Neural progenitor cell (in vitro differentiated cells): ENCODE data around the gene SCGN. TPM values are rescaled to one million over a fixed set of nuclear protein-coding genes. Genes with fewer than 3 reads are reported as not detected.

Experiments
- DNase-seq: peaks from one replicate; pipeline ENCODE4 v3.0.0-alpha.2; 2016; ENCODE audit warnings: low spot score
- H2AFZ ChIP-seq: fragments of 200-600 bp; sonication (generic); replicated peaks from 2 replicates; pipeline ENCODE4 v1.6.1; 2016; ENCODE audit warnings: antibody characterized with exemption
- H3F3A ChIP-seq: fragments of 200-600 bp; sonication (generic); 2 replicates; pipeline ENCODE4 v1.6.1; 2016; ENCODE audit warnings: antibody characterized with exemption, low read depth
- H3K27ac ChIP-seq: fragments of 200-600 bp; sonication (generic); 2 replicates; pipeline ENCODE4 v1.5.1; 2016; ENCODE audit warnings: mild to moderate bottlenecking
- H3K27me3 ChIP-seq: fragments of 200-600 bp; sonication (generic); 2 replicates; pipeline ENCODE4 v1.6.1; 2016; ENCODE audit warnings: mild to moderate bottlenecking, moderate library complexity
- H3K36me3 ChIP-seq: fragments of 200-600 bp; sonication (generic); 2 replicates; pipeline ENCODE4 v1.5.1; 2016
- H3K4me1 ChIP-seq: fragments of 200-600 bp; sonication (generic); 2 replicates; pipeline ENCODE4 v1.6.1; 2016; ENCODE audit warnings: mixed run types
- H3K4me2 ChIP-seq: fragments of 200-600 bp; sonication (generic); 2 replicates; pipeline ENCODE4 v1.6.1; 2016
- H3K4me3 ChIP-seq: fragments of 200-600 bp; sonication (generic); 2 replicates; pipeline ENCODE4 v1.5.1; 2016
- H3K79me2 ChIP-seq: fragments of 200-600 bp; sonication (generic); 2 replicates; pipeline ENCODE4 v1.6.1; 2016; ENCODE audit warnings: low read depth
- H3K9ac ChIP-seq: fragments of 200-600 bp; sonication (generic); 2 replicates; pipeline ENCODE4 v1.6.1; 2016
- H3K9me3 ChIP-seq: fragments of 200-600 bp; sonication (generic); 2 replicates; pipeline ENCODE4 v1.5.1; 2016; ENCODE audit warnings: low read depth
- H4K20me1 ChIP-seq: fragments of 200-600 bp; sonication (generic); 2 replicates; pipeline ENCODE4 v1.6.1; 2016; ENCODE audit warnings: low read depth
- H3K27ac Mint-ChIP-seq: 3 replicates; pipeline ENCODE4 v1.8.0; 2021; ENCODE audit warnings: mixed read lengths
- H3K27me3 Mint-ChIP-seq: 2 replicates; pipeline ENCODE4 v1.8.0; 2022; ENCODE audit warnings: low read depth, mild to moderate bottlenecking, inconsistent platforms, moderate library complexity, mixed read lengths; ENCODE audit not compliant: insufficient read depth
- H3K36me3 Mint-ChIP-seq: 3 replicates; pipeline ENCODE4 v1.8.0; 2021; ENCODE audit warnings: mixed read lengths
- H3K4me1 Mint-ChIP-seq: 3 replicates; pipeline ENCODE4 v1.8.0; 2021; ENCODE audit warnings: mixed read lengths
- H3K4me3 Mint-ChIP-seq: 3 replicates; pipeline ENCODE4 v1.8.0; 2021; ENCODE audit warnings: mild to moderate bottlenecking, moderate library complexity, mixed read lengths
- H3K9me3 Mint-ChIP-seq: 3 replicates; pipeline ENCODE4 v1.8.0; 2020; ENCODE audit warnings: mixed read lengths
- CTCF ChIP-seq: fragments of 200-600 bp; sonication (generic); IDR thresholded peaks from 2 replicates; pipeline ENCODE4 v1.5.1; 2017; ENCODE audit warnings: antibody characterized with exemption, mild to moderate bottlenecking
- EZH2 ChIP-seq: fragments of 200-600 bp; sonication (generic); IDR thresholded peaks from 2 replicates; pipeline ENCODE4 v1.6.1; 2017; ENCODE audit warnings: antibody characterized with exemption, mild to moderate bottlenecking, moderate library complexity
- EZH2phosphoT487 ChIP-seq: fragments of 200-600 bp; sonication (generic); IDR thresholded peaks from 2 replicates; pipeline ENCODE4 v1.6.1; 2017; ENCODE audit warnings: antibody characterized with exemption
- total RNA-seq: library from RNA; depleted of rRNA; stranded (reverse); fragments of >200 nt; gene quantifications from 2 replicates; pipeline ENCODE4 v1.2.3, GENCODE V29; 2015; ENCODE audit warnings: low replicate concordance

SCGN gene
- total RNA-seq, 1 donor from 2014 or later: not detected

- peaks cover 17% of the 10 kb centered on the region for H3K4me1 Mint-ChIP-seq
- Histone ChIP-seq H3K9ac (no peak overlapping the region), H3K79me2 (no peaks in the 10 kb centered on the region), H3F3A (peaks cover 14% of the 10 kb centered on the region), H3K4me1 (peaks cover 22% of the 10 kb centered on the region), H2AFZ (no peak overlapping the region), H3K4me2 (no peak overlapping the region), H3K36me3 (no peaks in the 10 kb centered on the region), H4K20me1 (no peaks in the 10 kb centered on the region), H3K9me3 (no peaks in the 10 kb centered on the region), H3K27ac (no peak overlapping the region), H3K27me3 (no peaks in the 10 kb centered on the region), H3K4me3 (no peak overlapping the region)
- DNase-seq: no peak
- no peak overlapping the region for H3K4me3 Mint-ChIP-seq
- no peaks in the 10 kb centered on the region for H3K9me3 Mint-ChIP-seq
- H3K36me3 Mint-ChIP-seq: no peaks in the 10 kb centered on the region
- no peak overlapping the region for H3K27ac Mint-ChIP-seq
- peaks cover 2% of the 10 kb centered on the region for H3K27me3 Mint-ChIP-seq
- TF ChIP-seq EZH2phosphoT487 (no peak), EZH2 (no peak), CTCF (no peak)
These were observed 38.0 kb downstream of the SCGN start for GRCh38 chr6:25689966-25690365.

- Mint-ChIP-seq H3K4me1 (peaks cover 17% of the 10 kb centered on the region), H3K9me3 (no peaks in the 10 kb centered on the region), H3K4me3 (no peak overlapping the region), H3K36me3 (no peaks in the 10 kb centered on the region), H3K27me3 (peaks cover 2% of the 10 kb centered on the region), H3K27ac (peak overlapping the region; percentile 58)
- Histone ChIP-seq H3F3A (peaks cover 14% of the 10 kb centered on the region), H3K27ac (peak overlapping the region; percentile 54), H4K20me1 (no peaks in the 10 kb centered on the region), H3K4me2 (peak overlapping the region; percentile 50), H3K79me2 (no peaks in the 10 kb centered on the region), H3K4me3 (no peak overlapping the region), H3K9ac (no peak overlapping the region), H2AFZ (no peak overlapping the region), H3K36me3 (no peaks in the 10 kb centered on the region), H3K4me1 (peaks cover 22% of the 10 kb centered on the region), H3K9me3 (no peaks in the 10 kb centered on the region), H3K27me3 (no peaks in the 10 kb centered on the region)
- TF ChIP-seq EZH2phosphoT487: no peak
- TF ChIP-seq EZH2: no peak
- no peak for TF ChIP-seq CTCF
- peak; percentile 46 for DNase-seq
These were observed 39.9 kb downstream of the SCGN start for GRCh38 chr6:25691894-25692293.

- peak; percentile 66 for DNase-seq
- Histone ChIP-seq H3K9me3 (no peaks in the 10 kb centered on the region), H2AFZ (no peak overlapping the region), H3K36me3 (no peaks in the 10 kb centered on the region), H4K20me1 (no peaks in the 10 kb centered on the region), H3F3A (peaks cover 14% of the 10 kb centered on the region), H3K27ac (peak overlapping the region; percentile 54), H3K27me3 (no peaks in the 10 kb centered on the region), H3K4me1 (peaks cover 22% of the 10 kb centered on the region), H3K9ac (no peak overlapping the region), H3K79me2 (no peaks in the 10 kb centered on the region), H3K4me2 (peak overlapping the region; percentile 50), H3K4me3 (no peak overlapping the region)
- peak overlapping the region; percentile 58 for H3K27ac Mint-ChIP-seq
- H3K4me1 Mint-ChIP-seq: peaks cover 17% of the 10 kb centered on the region
- no peak for TF ChIP-seq EZH2phosphoT487
- no peak for TF ChIP-seq CTCF
- TF ChIP-seq EZH2: no peak
- H3K4me3 Mint-ChIP-seq: peak overlapping the region; percentile 25
- peaks cover 2% of the 10 kb centered on the region for H3K27me3 Mint-ChIP-seq
- H3K36me3 Mint-ChIP-seq: no peaks in the 10 kb centered on the region
- H3K9me3 Mint-ChIP-seq: no peaks in the 10 kb centered on the region
These were observed 40.5 kb downstream of the SCGN start for GRCh38 chr6:25692472-25692871.
